PC-3 (cell line): ENCODE results near the gene NECTIN4. TPM values are rescaled to one million over a fixed set of nuclear protein-coding genes. Genes with fewer than 3 reads are reported as not detected.

Experiments used
- ATAC-seq: fragments of 200-7000 bp; cut with Tn5 transposase; 2 replicates; pipeline ENCODE4 v1.9.1; 2020; ENCODE audit warnings: mild to moderate bottlenecking, moderate library complexity
- BruUV-seq: library from RNA; stranded (reverse); fragments of 400-500 nt; replicated peaks from 2 replicates; lab custom pipeline; 2021; lab: Mats Ljungman, UMichigan
- CTCF ChIA-PET: fragments of 300-600 bp; sonication (Branson Sonifier 250); formaldehyde crosslinking; loops from one replicate; lab custom pipeline; 2022; ENCODE audit warnings: antibody characterized with exemption; lab: Charles Lee
- POLR2A ChIA-PET: fragments of 300-600 bp; sonication (Branson Sonifier 250); formaldehyde crosslinking; loops from one replicate; lab custom pipeline; 2022; ENCODE audit warnings: antibody characterized with exemption; ENCODE audit not compliant: unreplicated experiment; lab: Charles Lee
- DNase-seq: peaks from one replicate; pipeline ENCODE4 v3.0.0-alpha.2; 2015
- H2AFZ ChIP-seq: fragments of 300-600 bp; sonication (generic); 2 replicates; pipeline ENCODE4 v1.6.0; 2016; ENCODE audit warnings: antibody characterized with exemption, low read length
- H3F3A ChIP-seq: fragments of 300-600 bp; sonication (generic); one replicate; pipeline ENCODE4 v1.6.0; 2017; ENCODE audit warnings: antibody characterized with exemption, low read length, control low read depth, mild to moderate bottlenecking; ENCODE audit not compliant: unreplicated experiment
- H3K27ac ChIP-seq: fragments of 300-600 bp; sonication (generic); 2 replicates; pipeline ENCODE4 v1.5.1; 2016; ENCODE audit warnings: mild to moderate bottlenecking, low read length
- H3K27me3 ChIP-seq: fragments of 300-600 bp; sonication (generic); 2 replicates; pipeline ENCODE4 v1.6.1; 2016; ENCODE audit warnings: low read length, mixed read lengths
- H3K36me3 ChIP-seq: fragments of 300-600 bp; sonication (generic); 2 replicates; pipeline ENCODE4 v1.6.1; 2016; ENCODE audit warnings: low read depth, mixed run types, low read length, mixed read lengths
- H3K4me1 ChIP-seq: fragments of 300-600 bp; sonication (generic); 2 replicates; pipeline ENCODE4 v1.5.1; 2016; ENCODE audit warnings: low read length; ENCODE audit not compliant: insufficient read depth
- H3K4me2 ChIP-seq: fragments of 300-600 bp; sonication (generic); 2 replicates; pipeline ENCODE4 v1.6.0; 2016; ENCODE audit warnings: low read length
- H3K4me3 ChIP-seq: fragments of 300-600 bp; sonication (generic); 2 replicates; pipeline ENCODE4 v1.5.1; 2016; ENCODE audit warnings: mild to moderate bottlenecking, low read length, mixed read lengths
- H3K79me2 ChIP-seq: fragments of 300-600 bp; sonication (generic); 2 replicates; pipeline ENCODE4 v1.6.1; 2017; ENCODE audit warnings: low read length, mixed read lengths
- H3K9ac ChIP-seq: fragments of 300-600 bp; sonication (generic); 2 replicates; pipeline ENCODE4 v1.6.0; 2016; ENCODE audit warnings: mild to moderate bottlenecking, low read length
- H3K9me2 ChIP-seq: fragments of 300-600 bp; sonication (generic); replicated peaks from 2 replicates; pipeline ENCODE4 v1.6.1; 2016; ENCODE audit warnings: mixed run types, low read length, mixed read lengths
- H3K9me3 ChIP-seq: fragments of 300-600 bp; sonication (generic); 2 replicates; pipeline ENCODE4 v1.6.1; 2016; ENCODE audit warnings: low read length, mixed read lengths
- H4K20me1 ChIP-seq: fragments of 300-600 bp; sonication (generic); 2 replicates; pipeline ENCODE4 v1.6.1; 2016; ENCODE audit warnings: low read length, mixed read lengths
- CTCF ChIP-seq: fragments of 300-600 bp; sonication (generic); conservative IDR thresholded peaks from 2 replicates; pipeline ENCODE4 v1.5.1; 2017; ENCODE audit warnings: antibody characterized with exemption, low read depth, mild to moderate bottlenecking, low read length
- EZH2 ChIP-seq: fragments of 300-600 bp; sonication (generic); IDR thresholded peaks from one replicate; pipeline ENCODE4 v1.6.1; 2017; ENCODE audit warnings: antibody characterized with exemption, mild to moderate bottlenecking, low read length; ENCODE audit not compliant: unreplicated experiment
- EZH2phosphoT487 ChIP-seq: fragments of 300-600 bp; sonication (generic); IDR thresholded peaks from 2 replicates; pipeline ENCODE4 v1.6.1; 2018; ENCODE audit warnings: mild to moderate bottlenecking, antibody characterized with exemption, low read length, borderline replicate concordance
- intact Hi-C: fragments of 100-400 bp; cut with micrococcal nuclease; formaldehyde crosslinking; loops from 2 replicates; pipeline ENCODE4 v1.9.0; 2023
- total RNA-seq: library from RNA; depleted of rRNA; stranded (reverse); fragments of >200 nt; gene quantifications from 2 replicates; pipeline ENCODE4 v1.2.3, GENCODE V29; 2014

NECTIN4 gene
- total RNA-seq, 1 experiment from 2014 or later = 6.8 TPM

- intact Hi-C loops = no loop called here
- DNase-seq (peak; percentile 44), ATAC-seq (no peak)
- no peaks in the 10 kb centered on the region for H4K20me1 ChIP-seq
- no peaks in the 10 kb centered on the region for H3K36me3 ChIP-seq
- no peaks in the 10 kb centered on the region for H3F3A ChIP-seq
- H3K9me3 ChIP-seq = no peaks in the 10 kb centered on the region
- 0 out of 2 replicates have a peak, but pooled peaks cover 10% of the 10 kb centered on the region for H3K79me2 ChIP-seq
- H3K9ac ChIP-seq = peak overlapping the region; percentile 34; the same call in 1 of the 2 replicates
- H3K4me3 ChIP-seq = no peak overlapping the region; the same call in 1 of the 2 replicates
- CTCF ChIA-PET = no interaction called here
- no peak overlapping the region for H2AFZ ChIP-seq
- BruUV-seq = no TSS peak
- H3K4me2 ChIP-seq = peak overlapping the region; percentile 74
- POLR2A ChIA-PET = no interaction called here
- H3K27ac ChIP-seq = peak overlapping the region; percentile 77
- H3K27me3 ChIP-seq = no peaks in the 10 kb centered on the region
- no peaks in the 10 kb centered on the region for H3K9me2 ChIP-seq
- no peak for TF ChIP-seq EZH2
- peaks cover 61% of the 10 kb centered on the region for H3K4me1 ChIP-seq
Observed at GRCh38 chr1:161082483-161082882, 6.9 kb downstream of the NECTIN4 start.

- Histone ChIP-seq H4K20me1 (no peaks in the 10 kb centered on the region), H3K4me1 (peaks cover 57% of the 10 kb centered on the region), H3K79me2 (0 out of 2 replicates have a peak, but pooled peaks cover 6% of the 10 kb centered on the region), H3K27me3 (no peaks in the 10 kb centered on the region), H3K9me3 (no peaks in the 10 kb centered on the region), H2AFZ (no peak overlapping the region), H3K4me2 (no peak overlapping the region), H3K27ac (no peak overlapping the region), H3K36me3 (no peaks in the 10 kb centered on the region), H3F3A (no peaks in the 10 kb centered on the region), H3K9ac (no peak overlapping the region), H3K4me3 (no peak overlapping the region), H3K9me2 (no peaks in the 10 kb centered on the region)
- TF ChIP-seq CTCF (no peak), EZH2 (no peak), EZH2phosphoT487 (no peak)
- intact Hi-C loops = no loop called here
- ATAC-seq (no peak), DNase-seq (no peak)
- POLR2A ChIA-PET = interaction anchor here (0.6 kb wide), 1 partner anchor 60 kb away, joined by 3 read pairs; no protein-coding TSS in a partner anchor
- BruUV-seq = no TSS peak
- CTCF ChIA-PET = no interaction called here
Observed at GRCh38 chr1:161081519-161081918, 7.8 kb downstream of the NECTIN4 start.

- ChIA-PET POLR2A (interaction anchor here (0.6 kb wide), 1 partner anchor 59 kb away, joined by 3 read pairs; no protein-coding TSS in a partner anchor), CTCF (no interaction called here)
- H2AFZ ChIP-seq = no peak overlapping the region
- no peaks in the 10 kb centered on the region for H3F3A ChIP-seq
- TF ChIP-seq EZH2phosphoT487 = no peak
- TF ChIP-seq EZH2 = no peak
- no peak for TF ChIP-seq CTCF
- DNase-seq (no peak), ATAC-seq (no peak)
- H3K4me3 ChIP-seq = no peak overlapping the region
- H3K4me2 ChIP-seq = no peak overlapping the region
- H3K9me2 ChIP-seq = no peaks in the 10 kb centered on the region
- no peak overlapping the region for H3K27ac ChIP-seq
- no peaks in the 10 kb centered on the region for H4K20me1 ChIP-seq
- no peaks in the 10 kb centered on the region for H3K27me3 ChIP-seq
- H3K9me3 ChIP-seq = no peaks in the 10 kb centered on the region
- peaks cover 50% of the 10 kb centered on the region for H3K4me1 ChIP-seq
- no TSS peak for BruUV-seq
- no peaks in the 10 kb centered on the region for H3K79me2 ChIP-seq
- intact Hi-C loops = no loop called here
- no peaks in the 10 kb centered on the region for H3K36me3 ChIP-seq
- no peak overlapping the region for H3K9ac ChIP-seq
Observed at GRCh38 chr1:161080441-161081405, 8.6 kb downstream of the NECTIN4 start.
